Right atrium auricular region (tissue), 2 donors: ENCODE results near the gene CFAP20DC. TPM values are rescaled to one million over a fixed set of nuclear protein-coding genes. Genes with fewer than 3 reads are reported as not detected.

Experiments
- DNase-seq: peaks from one replicate; pipeline ENCODE4 v3.0.0-alpha.2; 2019; ENCODE audit warnings: low spot score
- H3K27ac ChIP-seq, 2 donors: fragments of 200-600 bp; sonication (generic); 1 replicate in 1 of 2; 2 replicates in 1 of 2; pipeline ENCODE4 v1.5.1; 2016 to 2019
- H3K27me3 ChIP-seq, 2 donors: fragments of 200-600 bp; sonication (generic); one replicate each; pipeline versions ENCODE4 v1.5.1 to v1.6.0; 2017 to 2019
- H3K36me3 ChIP-seq: fragments of 200-600 bp; sonication (generic); one replicate; pipeline ENCODE4 v1.5.1; 2016
- H3K4me1 ChIP-seq, 2 donors: fragments of 200-600 bp; sonication (generic); one replicate each; pipeline versions ENCODE4 v1.5.1 to v1.6.0; 2017 to 2019
- H3K4me3 ChIP-seq, 2 donors: fragments of 200-600 bp; sonication (generic); 1 replicate in 1 of 2; 2 replicates in 1 of 2; pipeline ENCODE4 v1.5.1; 2017 to 2019; ENCODE audit warnings: mild to moderate bottlenecking in 1 of 2, moderate library complexity in 1 of 2
- H3K9me3 ChIP-seq, 2 donors: fragments of 200-600 bp; sonication (generic); one replicate each; pipeline ENCODE4 v1.5.1; 2019
- total RNA-seq, 2 donors: library from RNA; depleted of rRNA; stranded (reverse); fragments of >200 nt; gene quantifications; one replicate each; pipeline ENCODE4 v1.1.0, GENCODE V29; 2016
- TF ChIP-seq, protein P1 (sequence below), 2 donors: fragments of 200-600 bp; sonication (generic); IDR thresholded peaks; one replicate each; pipeline ENCODE4 v1.5.1; 2019; ENCODE audit warnings: antibody characterized with exemption in 2 of 2

CFAP20DC gene
- total RNA-seq, 2 donors from 2014 or later, result not detected

DNA sequence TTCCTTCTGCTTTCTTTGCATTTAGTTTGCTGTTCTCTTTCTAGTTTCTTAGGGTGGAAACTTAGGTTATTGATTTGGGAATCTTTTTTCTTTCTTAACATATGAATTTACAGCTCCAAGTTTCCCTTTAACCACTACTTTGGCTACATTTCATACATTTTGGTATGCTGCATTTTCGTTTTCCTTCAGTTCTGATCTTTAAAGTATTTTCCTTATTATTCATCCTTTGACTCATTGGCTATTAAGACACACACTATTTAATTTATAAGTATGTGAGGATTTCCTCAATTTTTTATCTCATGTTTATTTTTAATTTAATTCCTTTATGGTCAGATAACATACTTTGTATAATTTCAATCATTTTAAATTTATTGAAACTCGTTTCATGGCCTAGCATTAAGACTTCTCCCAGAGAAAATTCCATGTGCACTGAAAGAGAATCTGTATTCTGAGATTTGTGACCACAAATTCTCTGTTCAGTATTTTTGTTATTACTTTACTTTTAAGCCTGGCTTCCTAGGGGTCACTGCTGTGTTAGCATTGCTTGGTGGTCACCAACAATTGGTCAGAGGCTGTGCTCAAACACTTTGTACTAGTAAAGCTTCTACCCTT is 87.7 kb downstream of the CFAP20DC start:
- DNase-seq, result no peak
- H3K27ac ChIP-seq, result no peak overlapping the region

GRCh38 chr3:58955308-58955707 is 94.5 kb downstream of the CFAP20DC start:
- TF ChIP-seq, protein P1, sequence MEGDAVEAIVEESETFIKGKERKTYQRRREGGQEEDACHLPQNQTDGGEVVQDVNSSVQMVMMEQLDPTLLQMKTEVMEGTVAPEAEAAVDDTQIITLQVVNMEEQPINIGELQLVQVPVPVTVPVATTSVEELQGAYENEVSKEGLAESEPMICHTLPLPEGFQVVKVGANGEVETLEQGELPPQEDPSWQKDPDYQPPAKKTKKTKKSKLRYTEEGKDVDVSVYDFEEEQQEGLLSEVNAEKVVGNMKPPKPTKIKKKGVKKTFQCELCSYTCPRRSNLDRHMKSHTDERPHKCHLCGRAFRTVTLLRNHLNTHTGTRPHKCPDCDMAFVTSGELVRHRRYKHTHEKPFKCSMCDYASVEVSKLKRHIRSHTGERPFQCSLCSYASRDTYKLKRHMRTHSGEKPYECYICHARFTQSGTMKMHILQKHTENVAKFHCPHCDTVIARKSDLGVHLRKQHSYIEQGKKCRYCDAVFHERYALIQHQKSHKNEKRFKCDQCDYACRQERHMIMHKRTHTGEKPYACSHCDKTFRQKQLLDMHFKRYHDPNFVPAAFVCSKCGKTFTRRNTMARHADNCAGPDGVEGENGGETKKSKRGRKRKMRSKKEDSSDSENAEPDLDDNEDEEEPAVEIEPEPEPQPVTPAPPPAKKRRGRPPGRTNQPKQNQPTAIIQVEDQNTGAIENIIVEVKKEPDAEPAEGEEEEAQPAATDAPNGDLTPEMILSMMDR (IDR thresholded peaks at IDR 0.05), result no peak
- H3K9me3 ChIP-seq, result peaks cover 0 to 6% of the 10 kb centered on the region in 2 donors
- H3K4me1 ChIP-seq, result no peaks in the 10 kb centered on the region
- H3K27me3 ChIP-seq, result no peaks in the 10 kb centered on the region
- no peaks in the 10 kb centered on the region for H3K36me3 ChIP-seq
- H3K27ac ChIP-seq, result no peak overlapping the region
- no peak overlapping the region for H3K4me3 ChIP-seq
- DNase-seq, result no peak

More for the DNA sequence above, 87.7 kb downstream of the CFAP20DC start:
- TF ChIP-seq, protein P1 (IDR thresholded peaks at IDR 0.05), result no peak
- Histone ChIP-seq H3K4me1 (no peaks in the 10 kb centered on the region), H3K4me3 (no peak overlapping the region), H3K9me3 (peaks cover 0 to 6% of the 10 kb centered on the region in 2 donors), H3K27me3 (no peaks in the 10 kb centered on the region), H3K36me3 (no peaks in the 10 kb centered on the region)

DNA sequence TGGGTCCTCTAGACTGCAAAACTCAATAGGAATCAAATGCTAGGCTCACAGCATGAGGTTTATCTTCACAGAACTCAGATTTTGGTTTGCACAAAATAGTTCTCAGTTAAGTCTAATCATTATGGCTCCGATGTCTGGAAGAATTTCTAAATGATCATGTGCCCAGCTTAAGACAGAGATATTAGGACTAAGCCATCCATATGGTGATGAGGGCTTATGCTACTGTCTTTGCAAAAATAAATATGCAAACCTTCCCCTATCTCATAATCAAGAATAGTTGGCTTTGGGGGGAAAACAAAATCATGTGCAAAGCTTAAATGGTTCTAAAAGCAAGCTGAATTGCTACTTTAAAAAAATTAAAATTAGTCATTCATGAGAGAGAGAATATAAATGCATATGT is 96.5 kb downstream of the CFAP20DC start:
- H3K9me3 ChIP-seq, result no peaks in the 10 kb centered on the region
- H3K27me3 ChIP-seq, result no peaks in the 10 kb centered on the region
- TF ChIP-seq, protein P1 (IDR thresholded peaks at IDR 0.05), result no peak
- DNase-seq, result no peak
- H3K27ac ChIP-seq, result no peak overlapping the region
- H3K4me3 ChIP-seq, result no peak overlapping the region
- no peaks in the 10 kb centered on the region for H3K4me1 ChIP-seq
- H3K36me3 ChIP-seq, result no peaks in the 10 kb centered on the region

- DNase-seq, result no peak
- H3K9me3 ChIP-seq, result no peaks in the 10 kb centered on the region
- no peak overlapping the region for H3K4me3 ChIP-seq
- H3K4me1 ChIP-seq, result no peaks in the 10 kb centered on the region
- H3K36me3 ChIP-seq, result no peaks in the 10 kb centered on the region
- TF ChIP-seq, protein P1 (IDR thresholded peaks at IDR 0.05), result no peak
- H3K27me3 ChIP-seq, result no peaks in the 10 kb centered on the region
- H3K27ac ChIP-seq, result no peak overlapping the region
These were observed 97.5 kb downstream of the CFAP20DC start for GRCh38 chr3:58952128-58952917.

- Histone ChIP-seq H3K4me1 (no peaks in the 10 kb centered on the region), H3K4me3 (no peak overlapping the region), H3K9me3 (no peaks in the 10 kb centered on the region), H3K27ac (no peak overlapping the region), H3K27me3 (no peaks in the 10 kb centered on the region), H3K36me3 (no peaks in the 10 kb centered on the region)
- TF ChIP-seq, protein P1 (IDR thresholded peaks at IDR 0.05), result no peak
- no peak for DNase-seq
These were observed 101.8 kb downstream of the CFAP20DC start for GRCh38 chr3:58948018-58948417.
